Measurements from ENCODE around the gene RB1.
A peak's percentile ranks its signal among the peaks of the same experiment; 100 is the strongest.
"Not testable (repeated sequence)": the region's sequence is repeated elsewhere in the genome, so short reads cannot be mapped to it uniquely, and the experiment has no call there.

RB1 gene

GRCh38 chr13:48299591-48299990, 4.0 kb upstream of the RB1 start:
- no peak for DNase-seq (ENCODE audit: low spot score)

- no peak for DNase-seq (ENCODE audit: low spot score)
These were observed 636 bp upstream of the RB1 start for GRCh38 chr13:48302871-48303358.

GRCh38 chr13:48304143-48304876, 759 bp downstream of the RB1 start:
- DNase-seq (ENCODE audit: low spot score), result peak; percentile 33

GRCh38 chr13:48311223-48311622, 7.7 kb downstream of the RB1 start:
- no peak for DNase-seq (ENCODE audit: low spot score)

GRCh38 chr13:48315969-48316650, 12.6 kb downstream of the RB1 start:
- no peak for DNase-seq (ENCODE audit: low spot score)

GRCh38 chr13:48316826-48317510, 13.4 kb downstream of the RB1 start:
- DNase-seq (ENCODE audit: low spot score), result no peak

GRCh38 chr13:48317511-48318376, 14.2 kb downstream of the RB1 start:
- no peak for DNase-seq (ENCODE audit: low spot score)

GRCh38 chr13:48318377-48318811, 14.8 kb downstream of the RB1 start:
- no peak for DNase-seq (ENCODE audit: low spot score)

- DNase-seq (ENCODE audit: low spot score), result no peak
These were observed 15.4 kb downstream of the RB1 start for GRCh38 chr13:48318821-48319511.

GRCh38 chr13:48319531-48320398, 16.2 kb downstream of the RB1 start:
- no peak for DNase-seq (ENCODE audit: low spot score)

GRCh38 chr13:48320399-48320790, 16.8 kb downstream of the RB1 start:
- no peak for DNase-seq (ENCODE audit: low spot score)

GRCh38 chr13:48320891-48321510, 17.4 kb downstream of the RB1 start:
- DNase-seq (ENCODE audit: low spot score), result no peak

- DNase-seq (ENCODE audit: low spot score), result no peak
These were observed 18.7 kb downstream of the RB1 start for GRCh38 chr13:48322294-48322693.

- DNase-seq (ENCODE audit: low spot score), result no peak
These were observed 30.4 kb downstream of the RB1 start for GRCh38 chr13:48333976-48334375.

- peak; percentile 18 for DNase-seq (ENCODE audit: low spot score)
These were observed 31.1 kb downstream of the RB1 start for GRCh38 chr13:48334534-48335127.

GRCh38 chr13:48339198-48339597, 35.6 kb downstream of the RB1 start:
- DNase-seq (ENCODE audit: low spot score), result not testable (repeated sequence)

GRCh38 chr13:48344264-48344663, 40.7 kb downstream of the RB1 start:
- no peak for DNase-seq (ENCODE audit: low spot score)

- no peak for DNase-seq (ENCODE audit: low spot score)
These were observed 43.0 kb downstream of the RB1 start for GRCh38 chr13:48346583-48346982.

GRCh38 chr13:48349525-48349924, 46.0 kb downstream of the RB1 start:
- no peak for DNase-seq (ENCODE audit: low spot score)

Data from LoVo (cell line).